Measurements from ENCODE around the gene HIGD1A. TPM values are rescaled to one million over a fixed set of nuclear protein-coding genes. Genes with fewer than 3 reads are reported as not detected.

Gene HIGD1A
- total RNA-seq, 1 experiment from 2014 or later = 154 TPM

GRCh38 chr3:42829628-42830436 lies 25.5 kb upstream of the HIGD1A start:
- no TSS peak for BruUV-seq (replicated peaks)
- POLR2A ChIA-PET (ENCODE audit: unreplicated experiment) = interaction anchor here (0.6 to 1.2 kb wide), 7 partner anchors 11 to 1058 kb away, joined by 3 to 13 read pairs (median 4); partner anchors contain the start of gene HIGD1A

GRCh38 chr3:42829083-42829627 lies 24.9 kb upstream of the HIGD1A start:
- POLR2A ChIA-PET (ENCODE audit: unreplicated experiment) = interaction anchor here (0.6 to 1.2 kb wide), 7 partner anchors 9 to 1057 kb away, joined by 3 to 13 read pairs (median 4); partner anchors contain the start of gene HIGD1A
- Histone ChIP-seq H3K4me1 (ENCODE audit: insufficient read depth, low read length) (peaks cover 53% of the 10 kb centered on the region), H3K4me3 (ENCODE audit: low read length) (peak overlapping the region; percentile 36; the same call in 1 of the 2 replicates), H3K36me3 (ENCODE audit: low read depth, low read length) (no peaks in the 10 kb centered on the region), H2AFZ (ENCODE audit: low read length) (no peak overlapping the region), H3K4me2 (ENCODE audit: low read length) (peak overlapping the region; percentile 71), H3K27me3 (ENCODE audit: low read length) (no peaks in the 10 kb centered on the region), H3K9ac (ENCODE audit: low read length) (peak overlapping the region; percentile 81), H3F3A (ENCODE audit: low read length, unreplicated experiment) (peaks cover 9% of the 10 kb centered on the region), H3K79me2 (ENCODE audit: low read length) (no peaks in the 10 kb centered on the region), H3K27ac (ENCODE audit: low read length) (peak overlapping the region; percentile 100), H3K9me2 (replicated peaks; ENCODE audit: low read length) (no peaks in the 10 kb centered on the region), H4K20me1 (ENCODE audit: low read length) (no peaks in the 10 kb centered on the region), H3K9me3 (ENCODE audit: low read length) (no peaks in the 10 kb centered on the region)
- no TSS peak for BruUV-seq (replicated peaks)
- DNase-seq = peak; percentile 98
- peak; percentile 75 for ATAC-seq
- CTCF ChIA-PET = interaction anchor here (0.6 to 1.2 kb wide), 10 partner anchors 9 to 333 kb away, joined by 3 to 12 read pairs (median 4); no protein-coding TSS in a partner anchor
- intact Hi-C loops (cut with micrococcal nuclease) = loop anchor here (1.0 to 10.0 kb wide), 5 partner anchors 9 to 674 kb away; partner anchors contain the start of genes HIGD1A, SS18L2 and ZBTB47
- TF ChIP-seq EZH2phosphoT487 (IDR thresholded peaks at IDR 0.05; ENCODE audit: borderline replicate concordance, low read length) = no peak
- TF ChIP-seq, protein P1, sequence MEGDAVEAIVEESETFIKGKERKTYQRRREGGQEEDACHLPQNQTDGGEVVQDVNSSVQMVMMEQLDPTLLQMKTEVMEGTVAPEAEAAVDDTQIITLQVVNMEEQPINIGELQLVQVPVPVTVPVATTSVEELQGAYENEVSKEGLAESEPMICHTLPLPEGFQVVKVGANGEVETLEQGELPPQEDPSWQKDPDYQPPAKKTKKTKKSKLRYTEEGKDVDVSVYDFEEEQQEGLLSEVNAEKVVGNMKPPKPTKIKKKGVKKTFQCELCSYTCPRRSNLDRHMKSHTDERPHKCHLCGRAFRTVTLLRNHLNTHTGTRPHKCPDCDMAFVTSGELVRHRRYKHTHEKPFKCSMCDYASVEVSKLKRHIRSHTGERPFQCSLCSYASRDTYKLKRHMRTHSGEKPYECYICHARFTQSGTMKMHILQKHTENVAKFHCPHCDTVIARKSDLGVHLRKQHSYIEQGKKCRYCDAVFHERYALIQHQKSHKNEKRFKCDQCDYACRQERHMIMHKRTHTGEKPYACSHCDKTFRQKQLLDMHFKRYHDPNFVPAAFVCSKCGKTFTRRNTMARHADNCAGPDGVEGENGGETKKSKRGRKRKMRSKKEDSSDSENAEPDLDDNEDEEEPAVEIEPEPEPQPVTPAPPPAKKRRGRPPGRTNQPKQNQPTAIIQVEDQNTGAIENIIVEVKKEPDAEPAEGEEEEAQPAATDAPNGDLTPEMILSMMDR (conservative IDR thresholded peaks at IDR 0.05; ENCODE audit: low read depth, low read length) = no peak
- TF ChIP-seq EZH2 (IDR thresholded peaks at IDR 0.05; ENCODE audit: low read length, unreplicated experiment) = no peak

More at GRCh38 chr3:42829628-42830436, 25.5 kb upstream of the HIGD1A start:
- peak; percentile 13 for ATAC-seq
- peak overlapping the region; percentile 79 for H3K9ac ChIP-seq (ENCODE audit: low read length)
- H3K4me2 ChIP-seq (ENCODE audit: low read length) = peak overlapping the region; percentile 71
- no peaks in the 10 kb centered on the region for H4K20me1 ChIP-seq (ENCODE audit: low read length)
- peak overlapping the region; percentile 100 for H3K27ac ChIP-seq (ENCODE audit: low read length)
- H3K27me3 ChIP-seq (ENCODE audit: low read length) = no peaks in the 10 kb centered on the region
- H3K36me3 ChIP-seq (ENCODE audit: low read depth, low read length) = no peaks in the 10 kb centered on the region
- H3K4me1 ChIP-seq (ENCODE audit: insufficient read depth, low read length) = peaks cover 53% of the 10 kb centered on the region
- peaks cover 9% of the 10 kb centered on the region for H3F3A ChIP-seq (ENCODE audit: low read length, unreplicated experiment)
- H2AFZ ChIP-seq (ENCODE audit: low read length) = no peak overlapping the region
- peak; percentile 33 for DNase-seq
- no peaks in the 10 kb centered on the region for H3K9me2 ChIP-seq (replicated peaks; ENCODE audit: low read length)
- 0 out of 2 replicates have a peak overlapping the region, but pooled peaks have one; percentile 8 for H3K4me3 ChIP-seq (ENCODE audit: low read length)
- intact Hi-C loops (cut with micrococcal nuclease) = loop anchor here (1.0 to 10.0 kb wide), 7 partner anchors 10 to 675 kb away; partner anchors contain the start of genes HIGD1A, SS18L2 and ZBTB47
- TF ChIP-seq, protein P1 (conservative IDR thresholded peaks at IDR 0.05; ENCODE audit: low read depth, low read length) = no peak
- TF ChIP-seq EZH2 (IDR thresholded peaks at IDR 0.05; ENCODE audit: low read length, unreplicated experiment) (no peak), EZH2phosphoT487 (IDR thresholded peaks at IDR 0.05; ENCODE audit: borderline replicate concordance, low read length) (no peak)
- CTCF ChIA-PET = interaction anchor here (0.6 to 2.0 kb wide), 17 partner anchors 10 to 580 kb away, joined by 3 to 20 read pairs (median 4); no protein-coding TSS in a partner anchor
- no peaks in the 10 kb centered on the region for H3K9me3 ChIP-seq (ENCODE audit: low read length)
- H3K79me2 ChIP-seq (ENCODE audit: low read length) = no peaks in the 10 kb centered on the region

All from PC-3 (cell line).